ENCODE results near the gene MACROD2. TPM values are rescaled to one million over a fixed set of nuclear protein-coding genes. Genes with fewer than 3 reads are reported as not detected.

The MACROD2 gene
- total and polyA plus RNA-seq, 2 experiments from 2014 or later, result 2.8 to 4.3 TPM

GRCh38 chr20:15201602-15202001, 1206.3 kb downstream of the MACROD2 start (continued):
- no peak for TF ChIP-seq REST (IDR thresholded peaks at IDR 0.05; ENCODE audit: unreplicated experiment)

- no peaks in the 10 kb centered on the region for H3F3A ChIP-seq (replicated peaks; ENCODE audit: low read depth)
- ATAC-seq (no peak), DNase-seq (ENCODE audit: low spot score) (no peak)
- H3K79me2 ChIP-seq (replicated peaks; ENCODE audit: insufficient read depth), result no peaks in the 10 kb centered on the region
- no peaks in the 10 kb centered on the region for H3K36me3 ChIP-seq (ENCODE audit: insufficient read depth)
- Mint-ChIP-seq H3K4me3 (no peak overlapping the region), H3K27me3 (ENCODE audit: insufficient read depth, low read depth, poor library complexity) (no peaks in the 10 kb centered on the region), H3K36me3 (ENCODE audit: low read depth) (peaks cover 3% of the 10 kb centered on the region; the same call in 2 of the 3 replicates), H3K27ac (no peak overlapping the region), H3K9me3 (peaks cover 14% of the 10 kb centered on the region; the same call in 2 of the 3 replicates), H3K4me1 (no peaks in the 10 kb centered on the region)
- no peak overlapping the region for H3K4me2 ChIP-seq
- H2AFZ ChIP-seq, result no peak overlapping the region
- H3K27me3 ChIP-seq (ENCODE audit: insufficient read depth), result no peaks in the 10 kb centered on the region
- no peak overlapping the region for H3K27ac ChIP-seq (ENCODE audit: low read depth)
- no peaks in the 10 kb centered on the region for H4K20me1 ChIP-seq (replicated peaks; ENCODE audit: insufficient read depth)
- no peaks in the 10 kb centered on the region for H3K4me1 ChIP-seq (ENCODE audit: insufficient read depth)
- H3K4me3 ChIP-seq, result no peak overlapping the region
- no peaks in the 10 kb centered on the region for H3K9me2 ChIP-seq (ENCODE audit: insufficient read depth)
- TF ChIP-seq EZH2phosphoT487 (IDR thresholded peaks at IDR 0.05; ENCODE audit: unreplicated experiment) (no peak), NANOG (IDR thresholded peaks at IDR 0.05; ENCODE audit: borderline replicate concordance) (no peak), STAT1 (IDR thresholded peaks at IDR 0.05; ENCODE audit: unreplicated experiment) (no peak), POLR2AphosphoS5 (IDR thresholded peaks at IDR 0.05; ENCODE audit: low read depth) (no peak), REST (IDR thresholded peaks at IDR 0.05; ENCODE audit: unreplicated experiment) (no peak), CTCF (conservative IDR thresholded peaks at IDR 0.05; ENCODE audit: low read depth in 2 of 2) (no peak), ZNF114 (CRISPR knock-in tag; IDR thresholded peaks at IDR 0.05) (no peak), EZH2 (IDR thresholded peaks at IDR 0.05; ENCODE audit: low read depth, unreplicated experiment) (no peak), ZNF331 (CRISPR knock-in tag; IDR thresholded peaks at IDR 0.05; ENCODE audit: low read depth) (no peak), CREB1 (CRISPR knock-in tag; IDR thresholded peaks at IDR 0.05; ENCODE audit: low read depth) (no peak), JUNB (IDR thresholded peaks at IDR 0.05; ENCODE audit: unreplicated experiment) (no peak)
- TF ChIP-seq, protein P1, sequence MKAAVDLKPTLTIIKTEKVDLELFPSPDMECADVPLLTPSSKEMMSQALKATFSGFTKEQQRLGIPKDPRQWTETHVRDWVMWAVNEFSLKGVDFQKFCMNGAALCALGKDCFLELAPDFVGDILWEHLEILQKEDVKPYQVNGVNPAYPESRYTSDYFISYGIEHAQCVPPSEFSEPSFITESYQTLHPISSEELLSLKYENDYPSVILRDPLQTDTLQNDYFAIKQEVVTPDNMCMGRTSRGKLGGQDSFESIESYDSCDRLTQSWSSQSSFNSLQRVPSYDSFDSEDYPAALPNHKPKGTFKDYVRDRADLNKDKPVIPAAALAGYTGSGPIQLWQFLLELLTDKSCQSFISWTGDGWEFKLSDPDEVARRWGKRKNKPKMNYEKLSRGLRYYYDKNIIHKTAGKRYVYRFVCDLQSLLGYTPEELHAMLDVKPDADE (IDR thresholded peaks at IDR 0.05), result no peak
These were observed 1208.9 kb downstream of the MACROD2 start for GRCh38 chr20:15204234-15204633.

Measured in GM23338 (cell line).